Endothelial cell (in vitro differentiated cells): ENCODE data around the gene TRMU. TPM values are rescaled to one million over a fixed set of nuclear protein-coding genes. Genes with fewer than 3 reads are reported as not detected.

Experiments used
- DNase-seq: peaks from one replicate; pipeline ENCODE4 v3.0.0; 2021; ENCODE audit warnings: low spot score
- H3K27ac Mint-ChIP-seq: one replicate; pipeline ENCODE4 v1.8.0; 2021; ENCODE audit warnings: mixed read lengths, inconsistent platforms; ENCODE audit not compliant: unreplicated experiment
- H3K27me3 Mint-ChIP-seq: one replicate; pipeline ENCODE4 v1.8.0; 2021; ENCODE audit warnings: mild to moderate bottlenecking, moderate library complexity, mixed read lengths, inconsistent platforms; ENCODE audit not compliant: unreplicated experiment
- H3K36me3 Mint-ChIP-seq: one replicate; pipeline ENCODE4 v1.8.0; 2021; ENCODE audit warnings: mild to moderate bottlenecking, low read depth, mixed read lengths, inconsistent platforms; ENCODE audit not compliant: unreplicated experiment
- H3K4me1 Mint-ChIP-seq: one replicate; pipeline ENCODE4 v1.8.0; 2021; ENCODE audit warnings: mild to moderate bottlenecking, mixed read lengths, inconsistent platforms; ENCODE audit not compliant: unreplicated experiment
- H3K4me3 Mint-ChIP-seq: one replicate; pipeline ENCODE4 v1.8.0; 2021; ENCODE audit warnings: mild to moderate bottlenecking, mixed read lengths, inconsistent platforms; ENCODE audit not compliant: unreplicated experiment
- H3K9me3 Mint-ChIP-seq: one replicate; pipeline ENCODE4 v1.8.0; 2021; ENCODE audit warnings: mixed read lengths, inconsistent platforms; ENCODE audit not compliant: unreplicated experiment
- total RNA-seq: library from RNA; stranded (reverse); fragmentation: NEBNext Ultra II Directional; extraction: Animal tissue kit (Norgen Biotek cat#: 25700); gene quantifications from one replicate; pipeline ENCODE4 v1.2.1, GENCODE V29; 2021; ENCODE audit not compliant: unreplicated experiment
- TF ChIP-seq, protein P1 (sequence below): fragments of 200-600 bp; sonication (generic); IDR thresholded peaks from one replicate; pipeline ENCODE4 v1.5.0; 2021; ENCODE audit warnings: antibody characterized with exemption; ENCODE audit not compliant: unreplicated experiment

Gene TRMU
- total RNA-seq, 1 donor from 2014 or later: 41.5 TPM

DNA sequence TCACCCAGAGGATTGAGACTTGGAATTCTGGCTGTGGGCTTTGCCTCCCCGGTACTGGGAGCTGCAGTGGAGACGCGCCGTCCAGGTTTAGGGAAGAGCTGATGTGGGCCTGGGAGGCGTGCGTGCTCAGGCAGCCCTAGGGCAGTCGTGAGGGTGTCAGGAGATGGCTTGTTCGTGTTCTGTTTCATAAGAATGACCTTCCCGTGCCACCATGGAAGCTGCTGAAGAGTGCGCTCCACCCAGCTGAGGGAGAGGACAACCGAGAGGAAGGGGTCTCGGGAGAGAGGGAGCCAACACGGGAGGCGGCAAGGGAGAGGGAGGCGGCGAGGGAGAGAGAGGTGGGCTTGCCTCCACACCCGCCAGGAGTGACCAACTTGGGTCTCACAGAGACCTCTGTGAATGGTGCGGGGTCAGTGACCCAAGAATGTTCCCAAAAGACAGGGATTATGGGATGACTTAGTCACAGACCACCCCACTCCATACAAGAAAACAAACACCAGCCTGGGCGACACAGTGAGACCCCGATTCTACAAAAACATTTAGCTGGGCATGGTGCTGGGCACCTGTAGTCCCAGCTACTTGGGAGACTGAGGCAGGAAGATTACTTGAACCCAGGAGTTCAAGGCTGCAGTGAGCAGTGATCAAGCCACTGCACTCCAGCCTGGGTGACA lies 14.7 kb upstream of the TRMU start:
- TF ChIP-seq, protein P1, sequence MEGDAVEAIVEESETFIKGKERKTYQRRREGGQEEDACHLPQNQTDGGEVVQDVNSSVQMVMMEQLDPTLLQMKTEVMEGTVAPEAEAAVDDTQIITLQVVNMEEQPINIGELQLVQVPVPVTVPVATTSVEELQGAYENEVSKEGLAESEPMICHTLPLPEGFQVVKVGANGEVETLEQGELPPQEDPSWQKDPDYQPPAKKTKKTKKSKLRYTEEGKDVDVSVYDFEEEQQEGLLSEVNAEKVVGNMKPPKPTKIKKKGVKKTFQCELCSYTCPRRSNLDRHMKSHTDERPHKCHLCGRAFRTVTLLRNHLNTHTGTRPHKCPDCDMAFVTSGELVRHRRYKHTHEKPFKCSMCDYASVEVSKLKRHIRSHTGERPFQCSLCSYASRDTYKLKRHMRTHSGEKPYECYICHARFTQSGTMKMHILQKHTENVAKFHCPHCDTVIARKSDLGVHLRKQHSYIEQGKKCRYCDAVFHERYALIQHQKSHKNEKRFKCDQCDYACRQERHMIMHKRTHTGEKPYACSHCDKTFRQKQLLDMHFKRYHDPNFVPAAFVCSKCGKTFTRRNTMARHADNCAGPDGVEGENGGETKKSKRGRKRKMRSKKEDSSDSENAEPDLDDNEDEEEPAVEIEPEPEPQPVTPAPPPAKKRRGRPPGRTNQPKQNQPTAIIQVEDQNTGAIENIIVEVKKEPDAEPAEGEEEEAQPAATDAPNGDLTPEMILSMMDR: no peak
- Mint-ChIP-seq H3K36me3 (peaks cover 6% of the 10 kb centered on the region), H3K4me1 (no peaks in the 10 kb centered on the region), H3K27ac (no peak overlapping the region), H3K27me3 (peaks cover 13% of the 10 kb centered on the region), H3K4me3 (no peak overlapping the region), H3K9me3 (no peaks in the 10 kb centered on the region)
- DNase-seq: no peak

DNA sequence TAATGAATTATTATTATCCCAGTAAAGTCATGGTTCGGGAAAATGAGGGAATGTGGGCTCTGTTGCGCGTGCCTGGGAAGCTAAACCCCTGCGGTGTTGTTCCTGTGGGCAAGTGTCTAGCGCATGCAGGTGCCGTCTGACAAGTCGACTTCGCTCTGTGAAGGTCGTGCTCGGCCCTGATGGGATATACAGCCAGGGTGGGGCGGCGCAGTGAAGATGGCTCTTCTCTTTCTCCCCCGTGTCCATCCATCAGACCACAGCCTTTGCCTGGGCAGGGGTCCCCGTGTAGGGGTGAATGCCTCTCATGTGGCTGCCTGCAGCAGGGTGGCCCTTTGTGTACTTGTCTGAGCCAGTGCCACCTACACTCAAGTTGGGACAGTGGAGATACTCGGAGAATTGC lies 12.8 kb upstream of the TRMU start:
- no peak for DNase-seq

DNA sequence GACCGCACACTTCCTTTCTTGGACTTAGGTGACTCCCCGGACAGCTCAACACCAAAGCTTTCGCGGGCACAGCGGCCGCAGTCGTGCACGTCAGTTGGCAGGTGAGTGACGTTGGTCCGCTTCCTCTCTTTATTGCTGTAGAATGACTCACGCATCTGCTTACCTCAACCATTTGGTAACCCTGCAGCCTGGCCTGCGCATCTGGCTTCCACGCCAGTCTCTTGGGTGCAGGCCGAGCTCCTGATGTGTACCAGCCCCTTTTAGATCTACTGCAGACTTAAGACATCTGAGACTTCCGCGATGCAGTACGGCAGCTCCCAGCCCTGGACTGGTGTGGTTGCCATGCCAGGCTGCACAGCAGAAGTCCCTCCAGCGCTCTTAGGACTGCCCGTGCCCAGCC lies 12.4 kb upstream of the TRMU start:
- no peak for DNase-seq
- Mint-ChIP-seq H3K36me3 (peaks cover 9% of the 10 kb centered on the region), H3K9me3 (no peaks in the 10 kb centered on the region), H3K27ac (no peak overlapping the region), H3K4me3 (no peak overlapping the region), H3K27me3 (peaks cover 15% of the 10 kb centered on the region), H3K4me1 (no peaks in the 10 kb centered on the region)
- TF ChIP-seq, protein P1: no peak

More for the DNA sequence above, 12.8 kb upstream of the TRMU start:
- peaks cover 9% of the 10 kb centered on the region for H3K36me3 Mint-ChIP-seq
- no peaks in the 10 kb centered on the region for H3K4me1 Mint-ChIP-seq
- no peak overlapping the region for H3K27ac Mint-ChIP-seq
- TF ChIP-seq, protein P1: no peak
- H3K27me3 Mint-ChIP-seq: peaks cover 15% of the 10 kb centered on the region
- no peak overlapping the region for H3K4me3 Mint-ChIP-seq
- no peaks in the 10 kb centered on the region for H3K9me3 Mint-ChIP-seq

DNA sequence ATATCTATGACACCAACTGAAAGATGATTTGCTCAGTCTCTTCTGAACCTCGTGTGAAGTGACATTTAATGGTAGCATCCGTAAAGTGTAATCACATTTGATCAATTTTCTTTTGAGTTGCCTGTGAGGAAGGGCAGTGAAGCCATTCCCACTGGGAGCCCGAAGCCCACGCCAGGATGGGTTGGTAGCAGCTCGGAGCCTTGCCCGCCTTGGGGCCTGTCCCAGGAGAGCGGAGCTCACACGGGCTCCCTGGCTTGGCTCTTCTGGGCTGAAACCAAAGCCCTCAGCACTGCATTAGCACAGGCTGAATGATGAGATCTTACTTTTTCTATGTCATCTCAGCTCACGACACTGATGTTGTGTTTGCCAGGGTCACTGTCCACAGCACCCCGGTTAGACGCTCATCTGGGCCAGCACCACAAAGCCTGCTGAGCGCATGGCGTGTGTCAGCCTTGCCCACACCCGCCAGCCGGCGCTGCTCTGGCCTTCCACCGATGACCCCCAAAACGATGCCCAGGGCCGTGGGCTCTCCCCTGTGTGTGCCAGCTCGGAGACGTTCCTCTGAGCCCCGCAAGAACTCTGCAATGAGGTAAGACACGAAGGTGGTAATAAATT lies 9.3 kb upstream of the TRMU start:
- DNase-seq: no peak
- no peaks in the 10 kb centered on the region for H3K9me3 Mint-ChIP-seq
- no peak overlapping the region for H3K4me3 Mint-ChIP-seq
- no peaks in the 10 kb centered on the region for H3K4me1 Mint-ChIP-seq
- peaks cover 3% of the 10 kb centered on the region for H3K36me3 Mint-ChIP-seq
- H3K27ac Mint-ChIP-seq: no peak overlapping the region
- H3K27me3 Mint-ChIP-seq: peaks cover 10% of the 10 kb centered on the region
- TF ChIP-seq, protein P1: no peak
